ENCODE measurements around the gene ZSWIM5.
"Not testable (repeated sequence)": the region's sequence is repeated elsewhere in the genome, so short reads cannot be mapped to it uniquely, and the experiment has no call there.

The ZSWIM5 gene

GRCh38 chr1:45205011-45205909 lies 1.1 kb downstream of the ZSWIM5 start:
- Histone ChIP-seq H3K4me3 (ENCODE audit: low read depth in 1 of 2, low read length in 2 of 2) (peak overlapping the region; percentile 68 to 81), H3K36me3 (ENCODE audit: control insufficient read depth in 1 of 2, insufficient read depth in 2 of 2, low read length in 2 of 2) (no peaks in the 10 kb centered on the region), H3K27ac (ENCODE audit: low read depth, low read length) (no peak overlapping the region), H3K27me3 (ENCODE audit: control insufficient read depth in 1 of 2, insufficient read depth in 2 of 2, low read length in 2 of 2) (no peaks in the 10 kb centered on the region), H3K9me3 (ENCODE audit: control insufficient read depth in 1 of 2, low read length in 2 of 2) (no peaks in the 10 kb centered on the region), H3K4me1 (ENCODE audit: control insufficient read depth in 1 of 2, insufficient read depth in 2 of 2, low read length in 2 of 2) (peaks cover 10 to 28% of the 10 kb centered on the region in 2 donors), H3K9ac (ENCODE audit: low read depth in 1 of 2, low read length in 2 of 2) (peak overlapping the region; percentile 13 to 25)

- Histone ChIP-seq H3K9ac (ENCODE audit: low read depth in 1 of 2, low read length in 2 of 2) (no peak overlapping the region), H3K9me3 (ENCODE audit: control insufficient read depth in 1 of 2, low read length in 2 of 2) (peaks cover 0 to 8% of the 10 kb centered on the region in 2 donors), H3K27me3 (ENCODE audit: control insufficient read depth in 1 of 2, insufficient read depth in 2 of 2, low read length in 2 of 2) (no peaks in the 10 kb centered on the region), H3K27ac (ENCODE audit: low read depth, low read length) (no peak overlapping the region), H3K4me3 (ENCODE audit: low read depth in 1 of 2, low read length in 2 of 2) (no peak overlapping the region), H3K36me3 (ENCODE audit: control insufficient read depth in 1 of 2, insufficient read depth in 2 of 2, low read length in 2 of 2) (no peaks in the 10 kb centered on the region), H3K4me1 (ENCODE audit: control insufficient read depth in 1 of 2, insufficient read depth in 2 of 2, low read length in 2 of 2) (peaks cover 0 to 16% of the 10 kb centered on the region in 2 donors)
Observed at GRCh38 chr1:45200906-45201500, 5.4 kb downstream of the ZSWIM5 start.

- Histone ChIP-seq H3K27ac (ENCODE audit: low read depth, low read length) (no peak overlapping the region), H3K36me3 (ENCODE audit: control insufficient read depth in 1 of 2, insufficient read depth in 2 of 2, low read length in 2 of 2) (no peaks in the 10 kb centered on the region), H3K9ac (ENCODE audit: low read depth in 1 of 2, low read length in 2 of 2) (no peak overlapping the region), H3K4me1 (ENCODE audit: control insufficient read depth in 1 of 2, insufficient read depth in 2 of 2, low read length in 2 of 2) (peaks cover 0 to 16% of the 10 kb centered on the region in 2 donors), H3K4me3 (ENCODE audit: low read depth in 1 of 2, low read length in 2 of 2) (no peak overlapping the region), H3K27me3 (ENCODE audit: control insufficient read depth in 1 of 2, insufficient read depth in 2 of 2, low read length in 2 of 2) (no peaks in the 10 kb centered on the region), H3K9me3 (ENCODE audit: control insufficient read depth in 1 of 2, low read length in 2 of 2) (peaks cover 0 to 8% of the 10 kb centered on the region in 2 donors)
Observed at GRCh38 chr1:45200435-45200834, 6.0 kb downstream of the ZSWIM5 start.

GRCh38 chr1:45198185-45198584 lies 8.2 kb downstream of the ZSWIM5 start:
- no peak overlapping the region for H3K9ac ChIP-seq (ENCODE audit: low read depth in 1 of 2, low read length in 2 of 2)
- H3K4me1 ChIP-seq (ENCODE audit: control insufficient read depth in 1 of 2, insufficient read depth in 2 of 2, low read length in 2 of 2): peaks cover 0 to 2% of the 10 kb centered on the region in 2 donors
- no peaks in the 10 kb centered on the region for H3K27me3 ChIP-seq (ENCODE audit: control insufficient read depth in 1 of 2, insufficient read depth in 2 of 2, low read length in 2 of 2)
- no peaks in the 10 kb centered on the region for H3K36me3 ChIP-seq (ENCODE audit: control insufficient read depth in 1 of 2, insufficient read depth in 2 of 2, low read length in 2 of 2)
- H3K27ac ChIP-seq (ENCODE audit: low read depth, low read length): no peak overlapping the region
- no peak overlapping the region for H3K4me3 ChIP-seq (ENCODE audit: low read depth in 1 of 2, low read length in 2 of 2)
- H3K9me3 ChIP-seq (ENCODE audit: control insufficient read depth in 1 of 2, low read length in 2 of 2): peaks cover 0 to 8% of the 10 kb centered on the region in 2 donors

DNA sequence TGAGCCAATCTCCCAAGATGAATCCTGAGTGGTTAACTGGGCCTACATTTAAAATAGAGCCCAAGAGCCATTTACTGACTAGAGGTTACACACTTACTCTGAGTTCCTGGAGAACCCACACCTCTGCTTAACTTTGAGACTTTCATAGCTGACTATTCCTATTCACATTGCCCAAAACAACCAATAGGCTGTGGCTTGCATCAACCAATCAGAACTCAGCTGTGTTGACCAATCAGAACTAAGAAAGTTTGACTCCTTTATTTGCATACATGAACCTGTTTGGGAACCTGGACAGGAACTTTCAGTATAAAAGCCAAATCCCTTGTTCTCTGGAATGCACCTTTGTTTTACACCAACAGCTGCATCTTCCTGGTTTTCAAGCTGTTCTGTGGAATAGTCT lies 9.5 kb downstream of the ZSWIM5 start:
- no peak overlapping the region for H3K27ac ChIP-seq (ENCODE audit: low read depth, low read length)
- H3K9me3 ChIP-seq (ENCODE audit: control insufficient read depth in 1 of 2, low read length in 2 of 2): peaks cover 0 to 8% of the 10 kb centered on the region in 2 donors
- H3K36me3 ChIP-seq (ENCODE audit: control insufficient read depth in 1 of 2, insufficient read depth in 2 of 2, low read length in 2 of 2): no peaks in the 10 kb centered on the region
- no peaks in the 10 kb centered on the region for H3K4me1 ChIP-seq (ENCODE audit: control insufficient read depth in 1 of 2, insufficient read depth in 2 of 2, low read length in 2 of 2)
- no peak overlapping the region for H3K9ac ChIP-seq (ENCODE audit: low read depth in 1 of 2, low read length in 2 of 2)
- no peak overlapping the region for H3K4me3 ChIP-seq (ENCODE audit: low read depth in 1 of 2, low read length in 2 of 2)
- no peaks in the 10 kb centered on the region for H3K27me3 ChIP-seq (ENCODE audit: control insufficient read depth in 1 of 2, insufficient read depth in 2 of 2, low read length in 2 of 2)

DNA sequence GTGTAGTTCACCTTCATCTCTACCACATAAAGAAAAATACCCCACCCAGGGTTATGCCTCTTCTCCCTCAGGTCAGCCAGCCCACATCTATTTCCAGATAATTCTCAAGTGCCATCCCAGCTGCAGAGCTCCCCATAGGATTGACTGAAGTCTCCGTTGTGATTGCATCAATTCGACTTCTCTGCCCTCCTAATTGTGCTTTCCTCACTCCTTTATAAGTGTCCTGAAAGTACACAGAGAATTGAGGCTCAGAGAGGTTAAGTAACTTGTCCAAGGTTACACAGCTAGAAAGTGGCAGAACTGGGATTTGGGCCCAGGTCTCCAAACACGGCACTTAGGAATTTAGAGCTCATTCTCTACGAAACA lies 15.0 kb downstream of the ZSWIM5 start:
- Histone ChIP-seq H3K36me3 (ENCODE audit: control insufficient read depth in 1 of 2, insufficient read depth in 2 of 2, low read length in 2 of 2) (no peaks in the 10 kb centered on the region), H3K4me3 (ENCODE audit: low read depth in 1 of 2, low read length in 2 of 2) (no peak overlapping the region), H3K27ac (ENCODE audit: low read depth, low read length) (no peak overlapping the region), H3K4me1 (ENCODE audit: control insufficient read depth in 1 of 2, insufficient read depth in 2 of 2, low read length in 2 of 2) (no peaks in the 10 kb centered on the region), H3K27me3 (ENCODE audit: control insufficient read depth in 1 of 2, insufficient read depth in 2 of 2, low read length in 2 of 2) (no peaks in the 10 kb centered on the region), H3K9me3 (ENCODE audit: control insufficient read depth in 1 of 2, low read length in 2 of 2) (no peaks in the 10 kb centered on the region), H3K9ac (ENCODE audit: low read depth in 1 of 2, low read length in 2 of 2) (no peak overlapping the region)

- no peaks in the 10 kb centered on the region for H3K4me1 ChIP-seq (ENCODE audit: control insufficient read depth in 1 of 2, insufficient read depth in 2 of 2, low read length in 2 of 2)
- no peaks in the 10 kb centered on the region for H3K27me3 ChIP-seq (ENCODE audit: control insufficient read depth in 1 of 2, insufficient read depth in 2 of 2, low read length in 2 of 2)
- H3K9me3 ChIP-seq (ENCODE audit: control insufficient read depth in 1 of 2, low read length in 2 of 2): no peaks in the 10 kb centered on the region
- H3K27ac ChIP-seq (ENCODE audit: low read depth, low read length): no peak overlapping the region
- no peak overlapping the region for H3K9ac ChIP-seq (ENCODE audit: low read depth in 1 of 2, low read length in 2 of 2)
- H3K4me3 ChIP-seq (ENCODE audit: low read depth in 1 of 2, low read length in 2 of 2): no peak overlapping the region
- H3K36me3 ChIP-seq (ENCODE audit: control insufficient read depth in 1 of 2, insufficient read depth in 2 of 2, low read length in 2 of 2): no peaks in the 10 kb centered on the region
Observed at GRCh38 chr1:45187725-45188124, 18.7 kb downstream of the ZSWIM5 start.

GRCh38 chr1:45179918-45180519 lies 26.4 kb downstream of the ZSWIM5 start:
- not testable (repeated sequence) for H3K4me1 ChIP-seq (ENCODE audit: control insufficient read depth in 1 of 2, insufficient read depth in 2 of 2, low read length in 2 of 2); H3K9ac ChIP-seq (ENCODE audit: low read depth in 1 of 2, low read length in 2 of 2); H3K36me3 ChIP-seq (ENCODE audit: control insufficient read depth in 1 of 2, insufficient read depth in 2 of 2, low read length in 2 of 2); H3K27me3 ChIP-seq (ENCODE audit: control insufficient read depth in 1 of 2, insufficient read depth in 2 of 2, low read length in 2 of 2); H3K27ac ChIP-seq (ENCODE audit: low read depth, low read length); H3K4me3 ChIP-seq (ENCODE audit: low read depth in 1 of 2, low read length in 2 of 2); H3K9me3 ChIP-seq (ENCODE audit: control insufficient read depth in 1 of 2, low read length in 2 of 2)

GRCh38 chr1:45177452-45177851 lies 29.0 kb downstream of the ZSWIM5 start:
- H3K27me3 ChIP-seq (ENCODE audit: control insufficient read depth in 1 of 2, insufficient read depth in 2 of 2, low read length in 2 of 2): no peaks in the 10 kb centered on the region
- no peaks in the 10 kb centered on the region for H3K4me1 ChIP-seq (ENCODE audit: control insufficient read depth in 1 of 2, insufficient read depth in 2 of 2, low read length in 2 of 2)
- H3K4me3 ChIP-seq (ENCODE audit: low read depth in 1 of 2, low read length in 2 of 2): no peak overlapping the region
- H3K27ac ChIP-seq (ENCODE audit: low read depth, low read length): no peak overlapping the region
- H3K9me3 ChIP-seq (ENCODE audit: control insufficient read depth in 1 of 2, low read length in 2 of 2): peaks cover 0 to 7% of the 10 kb centered on the region in 2 donors
- H3K9ac ChIP-seq (ENCODE audit: low read depth in 1 of 2, low read length in 2 of 2): no peak overlapping the region
- no peaks in the 10 kb centered on the region for H3K36me3 ChIP-seq (ENCODE audit: control insufficient read depth in 1 of 2, insufficient read depth in 2 of 2, low read length in 2 of 2)

GRCh38 chr1:45172764-45173163 lies 33.6 kb downstream of the ZSWIM5 start:
- no peaks in the 10 kb centered on the region for H3K9me3 ChIP-seq (ENCODE audit: control insufficient read depth in 1 of 2, low read length in 2 of 2)
- no peak overlapping the region for H3K9ac ChIP-seq (ENCODE audit: low read depth in 1 of 2, low read length in 2 of 2)
- no peaks in the 10 kb centered on the region for H3K36me3 ChIP-seq (ENCODE audit: control insufficient read depth in 1 of 2, insufficient read depth in 2 of 2, low read length in 2 of 2)
- no peak overlapping the region for H3K4me3 ChIP-seq (ENCODE audit: low read depth in 1 of 2, low read length in 2 of 2)
- no peaks in the 10 kb centered on the region for H3K27me3 ChIP-seq (ENCODE audit: control insufficient read depth in 1 of 2, insufficient read depth in 2 of 2, low read length in 2 of 2)
- H3K4me1 ChIP-seq (ENCODE audit: control insufficient read depth in 1 of 2, insufficient read depth in 2 of 2, low read length in 2 of 2): peaks cover 0 to 7% of the 10 kb centered on the region in 2 donors
- no peak overlapping the region for H3K27ac ChIP-seq (ENCODE audit: low read depth, low read length)

Measured in duodenal mucosa (tissue), 2 donors.